ENCODE results near the gene KDM5A.

GRCh38 chr12:247271-247670 is 141.8 kb downstream of the KDM5A start:
- TF ChIP-seq MYC (IDR thresholded peaks at IDR 0.05; ENCODE audit: borderline replicate concordance, low read length) (no peak), POLR2A (IDR thresholded peaks at IDR 0.05; ENCODE audit: low read length) (no peak), JUN (IDR thresholded peaks at IDR 0.05) (no peak)
